Activated CD4-positive, alpha-beta T cell treated with anti-CD3 and anti-CD28 coated beads, Interleukin-2, amount 10 ng/mL, durations not matched to agents 7 days and 5 days (primary cell): ENCODE measurements around the gene NRXN2. TPM values are rescaled to one million over a fixed set of nuclear protein-coding genes. Genes with fewer than 3 reads are reported as not detected.

Source experiments
- CTCF ChIA-PET: fragments of 350-600 bp; sonication (Branson Sonifier 250); formaldehyde crosslinking; loops from one replicate; lab custom pipeline; 2021; ENCODE audit warnings: antibody characterized with exemption; lab: Charles Lee
- POLR2A ChIA-PET: fragments of 350-600 bp; sonication (Branson Sonifier 250); formaldehyde crosslinking; loops from one replicate; lab custom pipeline; 2021; ENCODE audit warnings: antibody characterized with exemption; lab: Charles Lee
- DNase-seq: peaks from one replicate; pipeline ENCODE4 v3.0.0-alpha.2; 2020
- H3K27ac Mint-ChIP-seq: one replicate; pipeline ENCODE4 v1.8.0; 2021; ENCODE audit warnings: mild to moderate bottlenecking, moderate library complexity, mixed read lengths
- H3K27me3 Mint-ChIP-seq: one replicate; pipeline ENCODE4 v1.8.0; 2021; ENCODE audit warnings: mixed read lengths
- H3K36me3 Mint-ChIP-seq: one replicate; pipeline ENCODE4 v1.8.0; 2021; ENCODE audit warnings: low read depth, mixed read lengths
- H3K4me1 Mint-ChIP-seq: one replicate; pipeline ENCODE4 v1.8.0; 2021; ENCODE audit warnings: mixed read lengths
- H3K4me3 Mint-ChIP-seq: one replicate; pipeline ENCODE4 v1.8.0; 2021; ENCODE audit warnings: mild to moderate bottlenecking, moderate library complexity, mixed read lengths
- H3K9me3 Mint-ChIP-seq: one replicate; pipeline ENCODE4 v1.8.0; 2021; ENCODE audit warnings: mixed read lengths
- total RNA-seq, 2 experiments: library from RNA; stranded (reverse); gene quantifications; one replicate each; pipeline ENCODE4 v1.2.3, GENCODE V29; 2021

Gene NRXN2
- total RNA-seq, 2 experiments from 2014 or later, result 0.07 to 0.15 TPM

DNA sequence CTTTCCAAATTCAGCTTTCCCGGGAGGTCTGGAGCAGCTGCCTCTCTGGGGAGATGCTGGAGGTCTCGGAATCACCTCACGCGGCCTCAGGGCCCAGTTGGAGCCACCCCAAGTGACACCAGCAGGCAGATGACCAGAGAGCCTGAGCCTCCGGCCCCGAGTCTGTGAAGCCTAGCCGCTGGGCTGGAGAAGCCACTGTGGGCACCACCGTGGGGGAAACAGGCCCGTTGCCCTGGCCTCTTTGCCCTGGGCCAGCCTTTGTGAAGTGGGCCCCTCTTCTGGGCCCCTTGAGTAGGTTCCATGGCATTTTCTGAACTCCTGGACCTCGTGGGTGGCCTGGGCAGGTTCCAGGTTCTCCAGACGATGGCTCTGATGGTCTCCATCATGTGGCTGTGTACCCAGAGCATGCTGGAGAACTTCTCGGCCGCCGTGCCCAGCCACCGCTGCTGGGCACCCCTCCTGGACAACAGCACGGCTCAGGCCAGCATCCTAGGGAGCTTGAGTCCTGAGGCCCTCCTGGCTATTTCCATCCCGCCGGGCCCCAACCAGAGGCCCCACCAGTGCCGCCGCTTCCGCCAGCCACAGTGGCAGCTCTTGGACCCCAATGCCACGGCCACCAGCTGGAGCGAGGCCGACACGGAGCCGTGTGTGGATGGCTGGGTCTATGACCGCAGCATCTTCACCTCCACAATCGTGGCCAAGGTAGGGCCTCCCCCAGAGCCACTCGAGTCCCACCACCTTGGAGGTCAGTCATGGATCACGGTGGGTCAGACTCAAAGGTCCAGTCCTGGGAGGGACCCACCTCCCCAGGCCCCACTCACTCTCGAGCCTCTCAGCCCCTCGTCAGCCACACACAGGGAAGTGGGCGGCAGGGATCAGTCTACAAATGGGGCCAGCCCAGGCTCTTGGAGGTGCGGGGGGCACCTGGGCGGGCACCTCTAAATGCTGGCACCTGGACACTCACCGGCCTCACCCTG is 131.5 kb downstream of the NRXN2 start:
- Mint-ChIP-seq H3K4me3 (no peak overlapping the region), H3K27ac (no peak overlapping the region), H3K4me1 (no peaks in the 10 kb centered on the region), H3K27me3 (peaks cover 2% of the 10 kb centered on the region), H3K36me3 (no peaks in the 10 kb centered on the region), H3K9me3 (peaks cover 7% of the 10 kb centered on the region)
- ChIA-PET CTCF (no interaction called here), POLR2A (no interaction called here)
- no peak for DNase-seq

DNA sequence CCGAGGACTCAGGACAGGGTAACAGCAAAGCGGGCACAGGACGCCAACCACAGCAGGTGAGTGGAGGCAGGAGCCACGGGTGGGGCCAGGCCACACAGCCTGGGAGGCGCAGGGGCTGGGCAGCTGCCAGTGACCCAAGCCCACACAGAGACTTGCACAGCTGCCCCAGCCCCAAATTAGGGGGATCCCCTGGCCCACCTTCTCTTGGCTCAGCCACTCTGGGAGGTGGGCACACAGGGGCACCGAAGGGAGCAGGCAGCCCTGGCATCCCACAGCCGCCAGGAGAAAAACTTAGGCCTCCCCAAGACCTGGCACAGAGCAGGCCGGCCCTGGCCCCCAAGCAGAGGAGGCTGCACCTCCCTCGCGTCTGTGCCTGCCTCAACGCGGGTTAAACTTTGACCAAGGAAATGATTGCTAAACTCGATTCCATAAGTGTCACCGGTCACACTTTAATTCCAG is 132.2 kb downstream of the NRXN2 start, which contains the start of gene SLC22A12:
SLC22A12 (plus strand) TSS at position 458 of the 459 bp plus-strand sequence. CDS start 337 bp downstream, outside the sequence.
- POLR2A ChIA-PET, result no interaction called here
- Mint-ChIP-seq H3K27ac (no peak within 1 kb of the TSS), H3K36me3 (no peaks in the 10 kb centered on the region), H3K4me1 (no peaks in the 10 kb centered on the region), H3K27me3 (peaks cover 4% of the 10 kb centered on the region), H3K4me3 (no peak within 1 kb of the TSS), H3K9me3 (peaks cover 7% of the 10 kb centered on the region)
- no peak for DNase-seq
- CTCF ChIA-PET, result no interaction called here

DNA sequence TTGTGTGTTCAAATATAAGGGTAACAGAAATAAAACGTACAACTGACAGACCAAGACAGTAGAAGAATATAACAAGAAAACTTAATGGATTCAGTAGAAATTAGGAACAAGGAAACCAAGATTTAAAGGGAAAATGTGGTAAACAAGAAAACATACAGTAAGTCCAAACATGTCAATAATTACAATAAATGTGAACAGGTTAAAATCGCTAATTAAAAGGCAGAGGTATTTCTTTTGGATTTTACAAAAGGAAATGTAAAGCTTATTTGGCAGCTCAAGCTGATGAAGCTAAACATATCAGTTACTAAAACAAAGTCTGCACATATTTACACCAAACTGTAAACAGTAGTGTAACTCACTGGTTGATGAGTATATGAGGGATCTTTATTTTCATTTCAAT is 134.3 kb downstream of the NRXN2 start:
- POLR2A ChIA-PET, result no interaction called here
- CTCF ChIA-PET, result no interaction called here
- Mint-ChIP-seq H3K27me3 (peaks cover 4% of the 10 kb centered on the region), H3K9me3 (peaks cover 7% of the 10 kb centered on the region), H3K27ac (no peak overlapping the region), H3K36me3 (no peaks in the 10 kb centered on the region), H3K4me3 (no peak overlapping the region), H3K4me1 (no peaks in the 10 kb centered on the region)
- DNase-seq, result no peak

DNA sequence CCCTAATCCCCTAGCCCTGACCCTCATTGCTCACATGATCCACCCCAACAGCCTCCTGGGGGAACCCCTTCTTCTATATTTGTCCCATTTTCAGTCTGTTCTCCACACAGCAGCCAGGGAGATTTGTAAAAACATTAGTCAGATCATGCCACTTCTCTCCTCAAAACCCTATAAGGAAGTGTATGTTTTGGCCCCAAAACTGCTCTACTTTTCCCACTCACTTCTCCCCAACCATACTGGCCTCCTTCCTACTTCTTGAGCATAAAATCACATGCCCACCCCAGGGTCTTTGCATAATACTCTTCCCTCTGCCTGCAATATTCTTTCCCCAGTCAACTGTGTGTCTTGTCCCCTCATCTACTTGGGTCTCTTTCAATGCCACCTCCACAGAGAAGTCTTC is 136.6 kb downstream of the NRXN2 start:
- Mint-ChIP-seq H3K36me3 (no peaks in the 10 kb centered on the region), H3K27me3 (peaks cover 4% of the 10 kb centered on the region), H3K27ac (no peak overlapping the region), H3K9me3 (peaks cover 7% of the 10 kb centered on the region), H3K4me3 (no peak overlapping the region), H3K4me1 (no peaks in the 10 kb centered on the region)
- POLR2A ChIA-PET, result no interaction called here
- no peak for DNase-seq
- CTCF ChIA-PET, result interaction anchor here (0.6 kb wide), 1 partner anchor 45 kb away, joined by 4 read pairs; no protein-coding TSS in a partner anchor

DNA sequence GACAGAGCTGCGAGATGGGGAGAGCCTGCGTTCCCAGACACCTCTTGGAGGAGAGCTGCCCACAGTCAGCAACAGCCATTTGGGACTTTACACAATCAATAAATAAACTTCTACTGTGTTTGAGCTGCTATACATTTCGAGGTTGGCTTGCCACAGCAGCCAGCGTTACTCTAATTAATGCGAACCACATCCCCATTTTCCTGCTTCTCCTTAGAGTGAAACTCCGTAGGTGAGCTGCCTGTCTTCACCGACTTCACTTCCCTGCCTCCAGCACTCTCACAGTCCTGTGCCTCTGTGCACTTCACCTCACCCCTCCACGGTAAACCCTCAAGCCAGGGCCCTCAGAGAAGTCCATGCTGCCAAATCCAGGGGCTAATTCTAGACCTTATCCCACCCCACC is 137.8 kb downstream of the NRXN2 start:
- Mint-ChIP-seq H3K27me3 (peaks cover 4% of the 10 kb centered on the region), H3K4me1 (no peaks in the 10 kb centered on the region), H3K27ac (no peak overlapping the region), H3K4me3 (no peak overlapping the region), H3K36me3 (no peaks in the 10 kb centered on the region), H3K9me3 (peaks cover 7% of the 10 kb centered on the region)
- DNase-seq, result no peak
- CTCF ChIA-PET, result no interaction called here
- POLR2A ChIA-PET, result no interaction called here

DNA sequence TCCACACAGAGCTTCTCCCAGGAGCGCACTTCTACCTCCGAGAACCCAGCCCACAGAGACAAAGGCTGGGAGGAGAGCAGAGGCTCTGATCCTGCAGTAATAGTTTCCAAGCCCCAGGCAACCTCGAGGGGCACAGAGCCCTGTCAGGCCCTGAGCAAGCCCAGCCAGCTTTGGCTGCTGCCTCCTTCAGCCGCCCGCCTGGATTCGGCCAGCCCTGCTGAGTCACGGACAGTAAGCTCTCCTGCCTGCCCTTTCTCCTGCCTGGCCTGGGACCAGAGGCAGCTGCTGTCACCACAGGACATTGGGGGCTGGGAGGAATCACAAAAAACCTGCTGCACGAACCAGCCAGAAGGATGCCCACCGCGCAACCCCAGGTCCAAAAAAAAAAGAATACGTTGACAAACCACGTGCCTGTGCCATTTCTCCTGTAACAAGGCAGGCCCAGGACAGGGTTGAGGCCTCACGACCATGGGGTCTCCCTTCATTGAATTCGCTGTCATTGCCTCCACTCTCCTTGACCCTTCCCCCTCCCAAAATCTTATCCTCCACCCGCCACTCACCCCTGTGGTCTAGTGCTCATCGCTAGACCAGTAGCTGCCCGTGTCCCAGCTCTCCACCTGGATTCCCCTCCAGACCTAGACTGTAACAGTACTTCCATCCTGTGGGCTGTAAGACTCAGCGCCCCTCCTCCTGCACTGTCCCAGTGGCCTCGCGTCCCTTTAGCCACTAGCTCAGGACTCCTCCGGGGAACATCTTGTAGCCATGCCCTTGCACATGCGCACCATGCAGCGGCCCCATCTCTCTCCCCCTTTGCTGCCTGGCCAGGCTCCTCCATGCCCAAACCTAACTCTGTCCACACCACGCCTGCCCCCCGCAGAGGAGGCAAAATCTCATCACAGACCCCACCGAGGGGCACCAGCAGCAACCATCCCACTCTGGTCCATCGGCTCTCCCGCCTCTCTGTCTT is 139.4 kb downstream of the NRXN2 start:
- Mint-ChIP-seq H3K4me3 (no peak overlapping the region), H3K27me3 (peaks cover 4% of the 10 kb centered on the region), H3K4me1 (no peaks in the 10 kb centered on the region), H3K9me3 (peaks cover 6% of the 10 kb centered on the region), H3K36me3 (no peaks in the 10 kb centered on the region), H3K27ac (no peak overlapping the region)
- DNase-seq, result no peak
- CTCF ChIA-PET, result interaction anchor here (1.4 kb wide), 1 partner anchor 9 kb away, joined by 4 read pairs; no protein-coding TSS in a partner anchor
- POLR2A ChIA-PET, result no interaction called here

DNA sequence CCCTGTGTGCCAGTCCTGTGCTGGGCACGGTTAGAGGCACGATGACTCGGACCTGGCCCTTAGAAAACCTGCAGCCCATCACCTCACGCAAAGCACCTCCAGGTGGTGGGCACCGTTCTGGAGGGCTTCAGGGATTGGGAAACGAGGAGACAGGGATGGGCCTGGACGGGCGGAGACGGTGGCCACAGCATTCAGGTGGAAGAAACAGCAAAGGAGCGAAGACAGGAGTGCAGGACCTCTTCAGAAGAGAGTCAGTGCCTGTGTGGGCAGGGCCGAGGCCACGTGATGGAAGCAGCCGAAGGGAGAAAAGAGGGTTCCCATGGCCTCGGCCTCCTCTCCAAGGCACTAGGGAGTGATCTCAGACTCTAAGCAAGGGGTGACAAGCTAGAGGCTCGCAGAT is 140.1 kb downstream of the NRXN2 start:
- Mint-ChIP-seq H3K27ac (no peak overlapping the region), H3K4me1 (no peaks in the 10 kb centered on the region), H3K9me3 (no peaks in the 10 kb centered on the region), H3K27me3 (peaks cover 4% of the 10 kb centered on the region), H3K36me3 (no peaks in the 10 kb centered on the region), H3K4me3 (no peak overlapping the region)
- CTCF ChIA-PET, result interaction anchor here (1.4 kb wide), 1 partner anchor 10 kb away, joined by 4 read pairs; no protein-coding TSS in a partner anchor
- POLR2A ChIA-PET, result no interaction called here
- no peak for DNase-seq

DNA sequence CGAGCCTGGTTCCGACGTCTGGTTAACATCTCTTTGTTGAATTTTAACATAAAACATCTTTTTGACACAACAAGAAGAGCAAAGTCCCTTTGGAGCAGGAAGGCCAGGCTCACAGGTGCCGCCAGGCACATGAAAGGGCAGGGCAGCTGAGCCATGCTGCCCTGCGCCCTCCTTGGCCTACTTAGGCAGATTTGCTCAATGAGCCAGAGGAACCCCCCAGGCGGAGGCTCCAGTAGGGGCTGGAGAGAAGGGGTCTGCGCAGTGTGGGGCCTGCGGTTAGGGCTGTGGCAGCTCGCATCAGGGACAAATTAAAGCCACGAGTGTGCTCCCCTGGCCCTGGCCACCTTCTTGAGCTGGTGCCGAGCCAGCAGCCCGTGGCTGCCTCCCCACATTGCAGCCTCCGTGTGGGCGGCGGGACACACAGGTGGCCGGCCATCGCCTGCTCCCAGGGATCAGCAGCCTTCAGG is 141.9 kb downstream of the NRXN2 start:
- H3K27ac Mint-ChIP-seq, result no peak overlapping the region
- H3K27me3 Mint-ChIP-seq, result peaks cover 2% of the 10 kb centered on the region
- no peaks in the 10 kb centered on the region for H3K9me3 Mint-ChIP-seq
- CTCF ChIA-PET, result no interaction called here
- no peaks in the 10 kb centered on the region for H3K4me1 Mint-ChIP-seq
- POLR2A ChIA-PET, result no interaction called here
- no peak overlapping the region for H3K4me3 Mint-ChIP-seq
- no peaks in the 10 kb centered on the region for H3K36me3 Mint-ChIP-seq
- no peak for DNase-seq

DNA sequence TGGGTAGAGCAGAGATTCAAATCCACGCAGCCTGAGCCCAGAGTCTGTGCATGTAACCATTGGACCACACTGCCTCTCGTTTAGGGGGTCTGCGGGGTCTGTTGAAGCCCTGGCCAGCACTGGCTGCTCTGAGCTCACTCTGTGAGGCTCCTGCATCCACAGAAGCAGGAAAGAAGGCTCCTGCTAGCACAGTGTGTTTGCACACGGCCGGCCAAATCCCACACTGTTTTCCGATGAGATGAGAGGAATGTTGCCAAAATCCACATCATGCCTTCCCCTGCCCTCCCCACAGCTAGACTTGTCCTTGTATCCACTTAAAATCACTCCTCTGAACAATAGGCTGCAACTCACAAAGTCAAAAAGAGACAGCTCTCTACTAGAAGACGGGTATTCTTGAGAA is 142.6 kb downstream of the NRXN2 start:
- Mint-ChIP-seq H3K27me3 (peaks cover 2% of the 10 kb centered on the region), H3K36me3 (no peaks in the 10 kb centered on the region), H3K9me3 (no peaks in the 10 kb centered on the region), H3K4me3 (no peak overlapping the region), H3K27ac (no peak overlapping the region), H3K4me1 (no peaks in the 10 kb centered on the region)
- CTCF ChIA-PET, result no interaction called here
- no peak for DNase-seq
- POLR2A ChIA-PET, result no interaction called here

DNA sequence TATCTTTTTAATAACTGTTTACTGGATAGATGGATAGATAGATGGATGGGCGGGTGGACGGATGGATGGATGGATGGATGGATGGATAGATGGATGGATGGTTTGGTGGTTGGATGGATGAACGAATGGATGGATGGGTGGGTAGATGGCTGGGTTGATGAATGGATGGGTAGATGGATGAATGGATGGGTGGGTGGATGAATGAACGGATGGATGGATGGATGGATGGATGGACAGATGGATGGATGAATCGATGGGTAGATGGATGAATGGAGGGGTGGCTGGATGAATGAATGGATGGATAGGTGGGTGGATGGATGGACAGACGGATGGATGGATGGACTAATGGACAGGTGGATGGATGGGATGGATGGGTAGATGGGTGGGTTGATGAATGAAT is 145.8 kb downstream of the NRXN2 start:
- ChIA-PET CTCF (no interaction called here), POLR2A (no interaction called here)
- Mint-ChIP-seq H3K27ac (no peak overlapping the region), H3K9me3 (no peaks in the 10 kb centered on the region), H3K4me1 (no peaks in the 10 kb centered on the region), H3K4me3 (no peak overlapping the region), H3K27me3 (peaks cover 11% of the 10 kb centered on the region), H3K36me3 (no peaks in the 10 kb centered on the region)
- DNase-seq, result no peak

DNA sequence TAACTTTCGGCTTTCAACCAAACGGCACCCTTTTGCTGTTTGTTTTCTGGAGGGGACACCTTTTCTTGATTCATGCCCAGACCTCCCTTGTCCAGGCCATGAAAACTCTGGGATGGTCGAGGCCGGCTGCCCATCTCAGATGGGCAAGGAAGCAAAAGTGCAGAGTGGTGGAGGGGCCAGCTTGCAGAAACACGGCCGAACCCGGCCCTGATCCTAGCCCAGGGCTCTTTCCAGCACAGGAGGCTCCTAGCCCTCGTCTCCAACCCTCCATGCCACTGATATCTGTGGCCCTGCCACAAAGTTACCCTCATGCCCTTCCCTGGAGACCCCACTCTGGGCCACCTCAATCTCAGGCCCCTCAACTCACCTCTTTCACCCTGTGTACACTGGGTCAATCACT is 150.9 kb downstream of the NRXN2 start:
- H3K4me1 Mint-ChIP-seq, result no peaks in the 10 kb centered on the region
- no peak for DNase-seq
- ChIA-PET POLR2A (no interaction called here), CTCF (no interaction called here)
- no peak overlapping the region for H3K4me3 Mint-ChIP-seq
- H3K9me3 Mint-ChIP-seq, result no peaks in the 10 kb centered on the region
- peaks cover 11% of the 10 kb centered on the region for H3K27me3 Mint-ChIP-seq
- no peaks in the 10 kb centered on the region for H3K36me3 Mint-ChIP-seq
- H3K27ac Mint-ChIP-seq, result no peak overlapping the region

DNA sequence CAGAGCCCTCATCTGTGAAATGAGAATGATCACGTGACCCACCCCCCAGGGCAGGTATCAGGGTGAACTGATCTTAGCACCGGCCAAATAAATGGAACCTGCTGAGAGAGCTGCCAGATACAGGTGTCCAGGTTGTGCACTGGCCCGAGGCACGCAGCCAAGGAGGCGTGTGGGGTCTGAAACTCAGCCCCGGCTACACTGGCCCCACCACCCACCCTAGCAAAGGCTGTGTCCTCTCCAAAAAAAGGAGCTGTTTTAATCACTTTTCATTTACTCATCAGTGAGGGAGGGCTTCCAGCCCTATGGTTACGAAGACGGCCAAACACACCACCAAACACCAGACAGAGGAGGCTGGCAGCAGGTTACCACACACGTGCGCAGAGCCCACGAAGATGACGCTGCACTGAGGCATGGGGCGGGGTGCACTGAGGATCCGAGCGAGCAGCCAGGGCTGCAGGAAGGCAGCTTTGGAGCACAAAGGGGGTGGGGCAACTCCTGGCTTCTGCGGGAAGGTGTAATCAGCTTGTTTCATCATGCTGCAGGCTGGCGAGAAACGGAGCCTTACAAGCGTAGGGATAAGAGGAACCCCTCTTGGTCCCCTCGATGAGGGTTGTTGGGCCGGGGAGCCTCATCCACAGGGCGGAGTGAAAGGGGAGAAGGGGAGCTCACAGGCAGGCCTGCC is 151.4 kb downstream of the NRXN2 start:
- ChIA-PET CTCF (no interaction called here), POLR2A (no interaction called here)
- H3K4me3 Mint-ChIP-seq, result no peak overlapping the region
- no peak for DNase-seq
- no peak overlapping the region for H3K27ac Mint-ChIP-seq
- no peaks in the 10 kb centered on the region for H3K36me3 Mint-ChIP-seq
- no peaks in the 10 kb centered on the region for H3K9me3 Mint-ChIP-seq
- H3K4me1 Mint-ChIP-seq, result peaks cover 2% of the 10 kb centered on the region
- peaks cover 11% of the 10 kb centered on the region for H3K27me3 Mint-ChIP-seq
